Brain pericyte (primary cell): ENCODE measurements around the gene ACTN4.

Source experiments
- DNase-seq: peaks from one replicate; pipeline ENCODE4 v3.0.0-alpha.2; 2012; ENCODE audit warnings: low read depth, low spot score

ACTN4 gene

GRCh38 chr19:38660724-38661123 is 13.3 kb downstream of the ACTN4 start:
- no peak for DNase-seq

GRCh38 chr19:38661136-38661535 is 13.7 kb downstream of the ACTN4 start:
- DNase-seq, result no peak

- DNase-seq, result no peak
Measured at GRCh38 chr19:38661996-38662395, 14.5 kb downstream of the ACTN4 start.

- DNase-seq, result no peak
Measured at GRCh38 chr19:38662537-38663155, 15.2 kb downstream of the ACTN4 start.

DNA sequence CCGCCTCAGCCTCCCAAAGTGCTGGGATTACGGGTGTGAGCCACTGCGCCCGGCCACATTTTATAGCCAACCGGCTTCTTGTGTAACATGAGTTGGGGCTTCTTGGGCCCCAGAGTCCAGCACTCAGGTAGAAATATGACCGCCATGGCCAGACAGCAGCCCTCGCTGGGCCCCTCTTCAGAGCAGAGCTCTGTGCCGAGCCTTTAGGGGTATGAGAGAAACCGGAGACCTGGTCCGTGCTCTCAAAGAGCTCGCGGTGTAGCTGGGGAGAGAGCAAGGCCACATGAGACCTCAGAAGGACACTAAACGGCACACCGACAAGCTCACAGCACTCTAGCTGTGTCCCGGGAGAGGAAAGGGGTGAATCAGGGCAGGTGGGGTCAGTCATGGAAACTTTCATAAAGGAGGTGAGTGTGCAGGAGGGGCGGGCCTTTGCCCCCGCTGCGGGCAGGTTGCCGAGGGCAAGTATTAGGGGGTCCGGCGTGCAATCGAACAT is 15.8 kb downstream of the ACTN4 start:
- no peak for DNase-seq

DNA sequence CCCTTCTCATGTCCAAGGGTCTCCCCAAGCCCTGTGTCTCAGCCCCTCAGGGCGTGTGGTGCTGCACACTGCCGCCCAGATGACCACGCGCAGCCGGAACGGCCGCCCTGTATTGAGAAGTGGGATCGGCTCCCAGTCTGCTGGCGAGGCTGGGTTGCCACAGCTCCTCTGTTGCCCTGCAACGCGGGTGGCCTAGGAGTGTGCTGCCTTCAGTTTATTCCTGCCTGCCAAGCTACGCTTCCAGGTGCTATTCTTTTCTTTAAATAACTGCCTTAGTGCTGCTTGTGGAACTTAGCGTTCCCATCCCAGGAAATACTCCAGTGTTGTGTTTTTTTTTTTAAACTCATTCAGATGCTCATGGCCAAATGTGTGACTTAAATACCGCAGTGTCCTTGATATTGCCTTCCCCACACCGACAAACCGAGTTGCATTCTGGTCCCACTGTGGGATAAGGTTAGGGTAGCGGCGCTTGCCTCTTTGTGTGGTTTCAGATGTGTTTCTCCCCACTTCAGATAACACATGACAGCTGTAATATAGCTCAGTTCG is 16.6 kb downstream of the ACTN4 start:
- DNase-seq, result no peak

DNA sequence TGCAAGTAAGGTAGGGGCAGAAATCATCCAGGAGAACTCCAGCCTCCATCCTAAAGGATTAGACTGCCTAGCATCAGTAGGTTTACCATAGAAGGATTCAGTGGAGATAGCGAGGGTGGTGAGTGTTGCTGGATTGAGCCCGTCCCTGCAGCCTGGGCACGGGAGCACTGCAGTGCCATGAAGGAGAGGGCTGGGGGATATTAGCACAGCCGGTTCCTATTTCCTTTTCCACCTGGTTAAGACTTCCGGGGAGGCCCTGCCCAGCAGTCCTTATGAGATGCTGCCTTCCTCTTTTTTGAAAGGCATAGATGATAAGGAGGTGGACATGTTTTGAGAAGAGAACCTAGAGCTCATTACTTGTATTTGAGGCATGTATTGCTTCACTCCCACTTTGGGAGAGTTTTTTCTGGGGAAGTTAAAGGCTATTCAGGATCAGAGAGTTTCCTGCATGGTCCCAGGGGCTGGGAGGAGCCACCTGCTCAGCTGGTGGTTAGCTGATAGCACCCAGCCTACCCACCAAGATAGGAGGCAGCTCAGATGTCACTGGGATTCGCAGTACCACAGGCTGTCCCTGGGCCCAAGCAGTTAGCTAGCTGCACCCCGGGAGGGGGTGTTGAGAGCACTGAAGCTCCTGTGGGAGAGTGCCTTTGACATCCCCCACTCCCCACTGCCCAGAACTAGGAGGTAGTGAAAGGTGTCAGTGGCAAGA is 17.2 kb downstream of the ACTN4 start:
- no peak for DNase-seq

GRCh38 chr19:38665219-38665931 is 17.9 kb downstream of the ACTN4 start:
- no peak for DNase-seq

DNA sequence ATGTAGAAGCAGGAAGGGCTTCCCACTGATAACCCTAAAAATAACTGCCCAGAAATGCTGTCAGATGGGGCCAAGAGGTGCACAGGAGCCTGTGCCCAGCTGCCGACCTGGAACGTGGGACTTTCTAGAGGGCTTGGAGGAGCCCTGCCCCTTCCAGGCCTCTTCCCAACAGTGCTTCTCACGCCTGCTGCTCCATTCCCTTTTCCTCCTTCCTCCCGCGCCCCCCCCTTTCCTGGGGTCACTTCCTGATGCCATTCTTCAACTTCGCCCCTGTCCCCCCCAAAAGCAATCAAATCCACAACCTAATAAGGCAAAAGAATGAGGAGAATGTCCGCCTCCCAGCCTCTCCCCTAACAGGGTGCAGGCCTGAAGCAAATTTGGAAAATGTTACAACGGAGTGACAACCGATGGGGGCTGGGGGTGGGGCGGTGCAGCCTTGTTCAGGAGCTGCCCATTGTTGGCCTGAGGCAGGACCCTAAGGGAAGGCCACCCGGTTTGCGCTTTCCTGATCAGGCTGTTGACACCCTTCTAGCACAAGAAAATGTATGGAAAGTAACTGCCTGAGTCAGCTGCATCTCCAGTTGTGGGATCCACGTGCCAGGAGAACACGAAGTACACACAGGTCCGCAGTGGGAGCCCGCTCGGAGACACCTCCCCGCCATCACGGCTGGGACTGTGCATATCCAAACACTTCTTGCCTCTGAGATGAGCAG is 18.7 kb downstream of the ACTN4 start:
- no peak for DNase-seq

GRCh38 chr19:38666663-38667511 is 19.4 kb downstream of the ACTN4 start:
- DNase-seq, result no peak

GRCh38 chr19:38667661-38668171 is 20.3 kb downstream of the ACTN4 start:
- DNase-seq, result no peak

GRCh38 chr19:38669552-38669951 is 22.1 kb downstream of the ACTN4 start:
- no peak for DNase-seq

GRCh38 chr19:38670921-38671398 is 23.5 kb downstream of the ACTN4 start:
- DNase-seq, result no peak

DNA sequence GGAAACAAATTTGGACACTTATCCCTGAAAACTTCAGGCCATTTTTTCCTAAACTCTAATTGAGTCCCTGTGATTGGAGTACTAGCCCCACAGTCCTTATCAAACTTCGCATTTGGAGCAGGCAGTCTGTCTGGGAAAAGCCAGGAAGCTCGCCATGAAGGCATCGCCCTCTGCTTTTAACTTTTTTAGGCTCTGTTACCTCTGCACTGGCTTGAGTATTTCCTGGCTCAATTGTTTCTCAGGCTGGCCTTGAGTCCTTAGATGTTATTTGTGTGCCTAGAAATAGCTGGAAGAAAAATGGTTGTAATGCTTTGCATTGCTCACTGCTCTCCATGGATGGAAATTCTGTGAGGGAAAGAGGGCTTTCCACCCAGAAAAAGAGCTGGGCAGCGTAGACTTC is 24.2 kb downstream of the ACTN4 start:
- DNase-seq, result no peak

DNA sequence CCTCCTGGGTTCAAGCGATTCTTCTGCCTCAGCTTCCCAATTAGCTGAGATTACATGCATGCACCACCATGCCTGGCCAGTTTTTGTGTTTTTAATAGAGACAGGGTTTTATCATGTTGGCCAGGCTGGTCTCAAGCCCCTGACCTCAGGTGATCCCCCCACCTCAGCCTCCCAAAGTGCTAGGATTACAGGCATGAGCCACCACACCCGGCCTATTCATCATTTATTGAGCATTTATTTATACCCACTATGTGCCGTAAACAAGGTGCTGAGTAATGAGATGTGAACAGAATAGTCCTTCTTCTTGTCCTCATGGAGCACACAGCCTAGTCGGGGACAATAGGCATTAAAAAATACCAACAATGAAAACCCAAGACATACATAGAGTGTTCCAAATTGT is 25.6 kb downstream of the ACTN4 start:
- no peak for DNase-seq

DNA sequence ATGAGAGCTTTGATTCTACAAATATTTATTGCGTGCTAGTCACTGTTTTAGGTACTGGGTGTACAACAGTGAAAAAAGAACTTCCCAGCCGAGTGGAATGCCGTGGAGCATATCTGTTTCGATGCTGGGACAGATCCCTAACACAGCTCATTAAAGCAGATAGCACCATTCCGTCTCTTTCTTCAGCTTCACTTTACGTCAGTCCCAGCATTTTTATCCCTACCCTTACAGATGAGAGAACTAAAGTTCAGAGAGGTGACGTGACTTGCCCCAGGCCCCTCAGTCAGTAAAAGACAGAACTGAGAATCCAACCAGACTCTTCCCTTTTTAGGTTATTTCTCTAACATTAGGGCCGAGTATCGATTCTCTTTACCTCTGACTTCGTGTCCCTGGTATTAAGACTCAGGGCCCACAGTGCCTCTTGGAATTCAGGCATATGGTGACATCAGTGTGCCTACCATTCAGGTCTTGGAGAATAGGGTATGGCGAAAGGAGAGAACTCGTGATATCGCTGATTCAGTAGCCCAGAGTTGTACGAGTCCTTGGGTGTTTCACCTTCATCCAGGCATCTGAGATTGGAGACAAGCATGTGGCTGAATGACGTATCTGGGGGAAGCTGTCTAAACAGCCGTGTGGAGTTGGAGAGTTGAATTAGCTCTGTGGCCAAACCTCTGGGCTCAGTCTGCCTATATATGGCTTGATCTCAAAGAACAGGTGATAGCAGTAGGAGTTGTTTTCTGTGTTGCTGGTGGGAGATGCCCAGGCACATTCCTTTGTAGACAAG is 27.1 kb downstream of the ACTN4 start:
- no peak for DNase-seq

- no peak for DNase-seq
Measured at GRCh38 chr19:38675611-38676010, 28.2 kb downstream of the ACTN4 start.

DNA sequence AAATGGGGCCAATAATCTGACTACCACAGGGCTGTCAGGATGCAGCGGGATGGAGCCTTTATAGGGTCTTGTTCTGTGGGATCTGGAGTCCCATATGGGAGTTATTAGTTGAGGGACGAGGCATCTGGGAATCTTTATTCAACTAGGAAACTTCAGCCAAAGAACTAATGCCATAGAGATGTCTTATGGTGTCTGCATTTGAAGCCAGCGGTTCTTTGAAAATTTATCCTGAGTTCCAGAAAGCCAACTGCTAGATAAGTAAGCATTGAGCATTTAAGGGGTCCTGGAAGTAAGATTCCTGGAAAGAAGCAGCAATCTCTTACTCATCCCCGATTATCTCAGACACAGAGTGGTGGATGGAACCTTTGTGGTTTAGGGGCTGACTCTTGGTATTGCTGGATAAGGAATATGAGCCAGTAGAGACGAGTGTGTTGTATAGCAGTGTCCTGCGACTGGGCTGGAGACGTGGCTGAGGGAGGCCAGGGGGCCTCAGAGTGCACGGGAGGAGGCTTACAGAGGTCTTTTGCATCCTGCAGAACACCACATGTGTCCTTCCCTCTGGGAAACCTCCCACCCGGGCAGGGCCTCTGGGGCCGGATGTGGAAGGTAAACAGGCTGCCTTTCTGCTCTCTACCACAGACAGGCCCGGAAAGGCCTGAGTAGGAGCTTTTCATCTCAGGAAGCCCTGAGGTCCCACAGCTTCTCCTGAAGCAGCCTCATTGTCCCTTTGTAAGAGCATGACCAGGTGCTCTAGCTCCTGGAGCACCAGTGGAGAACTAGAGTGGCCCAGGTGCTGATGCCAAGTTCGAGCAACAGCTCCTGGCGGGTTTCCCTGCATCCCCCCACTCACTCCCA is 28.8 kb downstream of the ACTN4 start:
- no peak for DNase-seq
